ENCODE results near the gene TNFRSF4.

The TNFRSF4 gene

DNA sequence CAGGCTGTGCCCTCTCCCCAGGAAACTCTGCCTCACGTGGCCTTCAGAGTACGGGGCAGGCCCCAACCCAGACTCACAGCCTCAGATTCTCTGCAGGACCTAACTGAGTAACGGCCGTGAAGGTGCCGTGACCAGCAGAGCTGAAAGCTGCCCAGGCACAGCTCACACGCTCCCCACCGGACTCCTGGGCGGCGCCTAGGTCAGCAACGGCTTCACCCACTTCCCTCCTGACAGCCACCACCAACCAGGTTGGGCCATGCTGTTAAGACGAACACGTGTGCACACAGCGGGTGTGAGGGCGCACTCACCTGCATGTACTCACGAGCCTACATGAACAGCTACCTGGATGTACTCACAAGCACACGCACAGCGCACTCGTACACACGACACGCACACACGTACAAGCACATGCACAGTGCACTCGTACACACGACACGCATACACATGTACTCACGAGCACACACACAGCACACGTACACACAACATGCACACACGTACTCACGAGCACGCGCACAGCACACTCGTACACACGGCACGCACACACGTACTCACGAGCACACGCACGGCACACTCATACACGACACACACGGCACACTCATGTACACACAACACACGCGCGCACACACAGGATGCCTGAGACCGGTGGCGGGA lies 8.7 kb upstream of the TNFRSF4 start:
- H3K27ac ChIP-seq: no peak overlapping the region
- TF ChIP-seq, protein P1, sequence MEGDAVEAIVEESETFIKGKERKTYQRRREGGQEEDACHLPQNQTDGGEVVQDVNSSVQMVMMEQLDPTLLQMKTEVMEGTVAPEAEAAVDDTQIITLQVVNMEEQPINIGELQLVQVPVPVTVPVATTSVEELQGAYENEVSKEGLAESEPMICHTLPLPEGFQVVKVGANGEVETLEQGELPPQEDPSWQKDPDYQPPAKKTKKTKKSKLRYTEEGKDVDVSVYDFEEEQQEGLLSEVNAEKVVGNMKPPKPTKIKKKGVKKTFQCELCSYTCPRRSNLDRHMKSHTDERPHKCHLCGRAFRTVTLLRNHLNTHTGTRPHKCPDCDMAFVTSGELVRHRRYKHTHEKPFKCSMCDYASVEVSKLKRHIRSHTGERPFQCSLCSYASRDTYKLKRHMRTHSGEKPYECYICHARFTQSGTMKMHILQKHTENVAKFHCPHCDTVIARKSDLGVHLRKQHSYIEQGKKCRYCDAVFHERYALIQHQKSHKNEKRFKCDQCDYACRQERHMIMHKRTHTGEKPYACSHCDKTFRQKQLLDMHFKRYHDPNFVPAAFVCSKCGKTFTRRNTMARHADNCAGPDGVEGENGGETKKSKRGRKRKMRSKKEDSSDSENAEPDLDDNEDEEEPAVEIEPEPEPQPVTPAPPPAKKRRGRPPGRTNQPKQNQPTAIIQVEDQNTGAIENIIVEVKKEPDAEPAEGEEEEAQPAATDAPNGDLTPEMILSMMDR (IDR thresholded peaks at IDR 0.05): no peak
- DNase-seq (ENCODE audit: low spot score): no peak
- H3K4me3 ChIP-seq: no peak overlapping the region

DNA sequence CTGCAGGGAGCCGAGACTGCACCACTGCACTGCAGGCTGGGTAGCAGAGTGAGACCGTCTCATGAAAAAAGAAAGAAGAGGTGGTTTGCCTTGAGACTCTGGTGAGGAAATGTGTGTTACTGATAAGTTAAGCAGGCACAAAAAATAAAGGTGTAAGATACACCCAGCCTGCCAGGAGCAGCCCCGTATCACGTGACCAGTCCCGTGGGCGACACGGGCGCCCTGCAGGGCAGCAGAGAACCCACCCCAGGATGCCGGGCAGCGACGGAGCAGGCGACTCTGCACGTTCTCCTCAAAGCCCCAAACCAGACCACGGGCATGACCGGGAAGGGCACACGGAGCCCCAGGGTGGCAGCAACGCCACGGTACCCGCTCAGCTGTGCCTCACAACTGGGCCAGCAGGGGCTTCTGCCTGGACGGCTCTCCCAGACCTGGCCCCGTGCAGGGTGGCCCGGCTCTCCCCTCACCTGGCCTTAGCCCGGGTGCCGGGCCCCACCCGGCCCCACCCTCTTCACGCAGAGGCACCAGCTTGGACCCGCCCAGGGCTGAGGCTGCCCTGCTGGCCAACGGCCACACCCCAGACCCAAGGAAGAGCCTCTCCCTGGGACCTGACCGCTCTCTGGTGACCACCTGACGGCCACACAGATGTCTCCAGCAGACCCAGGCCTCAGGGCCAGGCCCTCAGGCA lies 8.1 kb upstream of the TNFRSF4 start:
- TF ChIP-seq, protein P1 (IDR thresholded peaks at IDR 0.05): no peak
- H3K27ac ChIP-seq: no peak overlapping the region
- no peak overlapping the region for H3K4me3 ChIP-seq
- no peak for DNase-seq (ENCODE audit: low spot score)

DNA sequence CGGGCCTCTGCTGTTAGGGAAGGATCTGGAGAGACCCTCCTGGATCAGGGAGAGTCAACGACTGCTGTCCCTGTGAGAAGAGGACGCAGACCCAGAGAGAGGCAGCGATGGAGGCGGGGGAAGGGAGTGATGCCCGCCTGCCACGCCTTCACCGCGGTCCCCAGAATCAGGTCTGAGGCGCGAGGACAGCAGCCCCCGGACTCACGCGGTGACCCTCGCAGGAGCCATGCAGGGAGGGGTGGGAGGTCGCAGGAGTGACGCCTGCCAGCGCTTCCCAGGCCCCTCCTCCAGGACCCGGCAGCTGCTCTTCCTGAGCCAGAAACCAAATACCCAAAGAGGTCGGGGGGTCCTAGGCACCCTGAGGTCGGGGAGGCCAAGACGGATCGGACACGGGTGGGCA lies 6.2 kb upstream of the TNFRSF4 start:
- no peak for DNase-seq (ENCODE audit: low spot score)
- TF ChIP-seq, protein P1 (IDR thresholded peaks at IDR 0.05): no peak
- Histone ChIP-seq H3K27ac (no peak overlapping the region), H3K4me3 (no peak overlapping the region)

DNA sequence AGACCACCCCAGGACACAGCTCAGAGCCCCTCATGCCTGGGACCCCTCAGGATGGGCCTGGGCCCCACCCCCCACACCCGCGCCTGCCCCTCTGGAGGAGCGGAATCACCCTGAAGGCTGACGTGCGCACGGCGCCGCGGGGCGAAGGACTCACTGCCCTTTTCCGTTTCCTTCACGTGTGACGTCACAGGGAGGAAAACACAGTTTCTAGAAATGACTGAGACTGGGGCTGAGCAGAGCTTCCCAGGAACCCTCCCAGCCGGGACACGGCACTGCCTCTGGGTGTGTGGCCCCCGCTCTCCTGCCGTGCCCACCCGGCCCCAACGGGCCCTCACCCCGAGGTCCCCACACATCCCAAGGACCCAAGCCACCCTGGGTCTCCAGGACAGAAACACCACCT lies 5.4 kb upstream of the TNFRSF4 start:
- no peak for DNase-seq (ENCODE audit: low spot score)
- TF ChIP-seq, protein P1 (IDR thresholded peaks at IDR 0.05): no peak
- Histone ChIP-seq H3K27ac (no peak overlapping the region), H3K4me3 (no peak overlapping the region)

DNA sequence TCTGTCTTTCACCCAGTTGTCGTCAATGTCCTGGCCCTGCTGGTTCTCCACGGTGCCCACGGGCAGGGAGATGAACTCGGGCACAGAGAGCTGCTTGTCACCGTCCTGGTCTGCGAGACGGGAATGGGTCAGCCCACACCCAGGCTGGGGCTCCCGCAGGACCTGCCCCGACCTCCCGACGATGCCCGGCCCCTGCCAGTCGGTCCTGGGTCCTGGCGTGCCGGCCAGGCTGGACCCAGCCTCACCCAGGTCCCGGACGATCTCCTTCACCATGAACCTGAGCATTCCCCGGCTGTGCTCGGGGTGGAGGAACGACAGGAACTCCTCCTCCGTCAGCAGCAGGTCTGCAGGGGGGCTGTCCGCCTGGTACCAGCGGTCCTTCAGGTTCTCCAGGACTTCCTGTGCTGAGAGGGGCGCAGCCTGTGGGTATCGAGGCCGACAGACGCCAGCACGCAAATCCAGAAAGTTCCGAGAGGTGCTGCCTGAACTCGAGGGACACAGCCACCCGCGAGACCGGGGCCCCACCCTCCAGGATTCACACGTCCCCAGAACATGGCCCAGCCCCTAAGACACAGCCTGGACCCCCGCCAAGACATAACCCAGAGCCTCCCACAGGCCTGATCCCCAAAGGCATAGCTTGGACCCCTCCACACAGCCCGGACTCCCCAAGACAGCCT lies 4.7 kb upstream of the TNFRSF4 start:
- Histone ChIP-seq H3K27ac (no peak overlapping the region), H3K4me3 (no peak overlapping the region)
- TF ChIP-seq, protein P1 (IDR thresholded peaks at IDR 0.05): no peak
- no peak for DNase-seq (ENCODE audit: low spot score)

DNA sequence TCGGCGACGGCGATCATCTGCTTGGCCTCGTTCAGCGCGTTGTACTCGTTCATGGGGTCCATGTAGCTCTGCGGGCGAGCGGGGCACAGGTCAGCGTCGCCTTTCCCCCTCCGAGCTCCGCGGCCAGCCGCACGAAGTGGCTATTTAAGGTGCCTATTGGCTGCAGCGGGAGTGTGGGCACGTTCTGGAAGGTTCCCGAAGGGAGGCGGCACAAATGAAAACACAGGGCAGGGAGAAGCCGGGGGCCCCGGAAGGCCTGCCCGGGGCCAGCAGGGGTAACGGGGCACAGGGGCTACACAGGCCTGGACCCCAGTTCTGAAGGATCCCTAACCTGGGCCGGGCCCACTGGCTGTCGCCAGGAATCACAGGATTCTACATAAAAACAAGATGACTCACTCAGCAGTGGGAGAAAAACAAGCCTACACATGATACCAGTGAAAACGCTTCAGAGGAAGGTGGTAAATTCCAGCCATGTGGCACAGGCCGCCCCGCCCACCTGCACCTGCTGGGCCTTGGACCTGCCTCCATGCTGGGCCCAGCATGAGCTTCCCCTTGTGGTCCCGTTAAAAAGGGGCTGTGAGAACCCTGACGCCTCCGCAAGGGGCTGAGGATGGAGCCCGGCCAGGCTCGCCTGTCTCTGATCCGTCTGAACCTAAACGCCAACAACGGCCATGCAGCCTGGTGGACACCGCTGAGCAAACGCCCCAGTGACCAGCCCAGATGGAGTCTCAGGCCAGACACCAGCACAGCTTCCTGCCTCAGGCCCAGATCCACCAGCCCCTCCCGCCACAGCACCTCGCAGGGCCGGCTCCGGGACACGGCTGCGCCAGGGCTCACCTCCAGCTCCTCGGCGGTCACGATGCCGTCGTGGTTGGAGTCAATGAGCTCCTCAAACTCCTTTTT lies 3.9 kb upstream of the TNFRSF4 start:
- no peak overlapping the region for H3K4me3 ChIP-seq
- H3K27ac ChIP-seq: no peak overlapping the region
- TF ChIP-seq, protein P1 (IDR thresholded peaks at IDR 0.05): no peak
- no peak for DNase-seq (ENCODE audit: low spot score)
